ELR (cell line): ENCODE results near the gene DUSP21.
"Not testable (repeated sequence)": the region's sequence is repeated elsewhere in the genome, so short reads cannot be mapped to it uniquely, and the experiment has no call there.

Source experiments
- DNase-seq: peaks from one replicate; pipeline ENCODE4 v3.0.0-alpha.2; 2015; ENCODE audit warnings: low read depth

Gene DUSP21

DNA sequence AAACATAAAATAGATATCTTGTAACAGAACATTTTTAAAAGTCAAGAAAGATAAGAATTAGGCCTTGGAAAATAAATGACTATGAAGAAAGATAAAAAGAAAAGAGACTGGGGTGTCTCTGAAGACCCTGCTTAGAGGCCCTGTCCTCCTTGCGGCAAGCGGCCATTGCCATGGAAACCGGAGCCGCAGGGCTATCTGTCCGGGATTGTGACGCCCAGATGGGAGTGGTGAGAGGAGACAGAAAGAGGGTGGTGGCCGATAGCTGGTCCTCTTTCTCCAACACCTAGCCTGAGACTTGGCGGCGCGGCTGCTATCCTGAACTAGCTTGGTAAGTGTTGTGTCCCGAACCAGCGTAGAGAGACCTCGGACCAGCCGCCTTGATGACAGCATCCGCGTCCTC is at the start of gene DUSP21:
Gene DUSP21 (plus strand): TSS at position 269 of the 400 bp plus-strand sequence. CDS start 112 bp downstream, at position 381.
- DNase-seq, result no peak

DNA sequence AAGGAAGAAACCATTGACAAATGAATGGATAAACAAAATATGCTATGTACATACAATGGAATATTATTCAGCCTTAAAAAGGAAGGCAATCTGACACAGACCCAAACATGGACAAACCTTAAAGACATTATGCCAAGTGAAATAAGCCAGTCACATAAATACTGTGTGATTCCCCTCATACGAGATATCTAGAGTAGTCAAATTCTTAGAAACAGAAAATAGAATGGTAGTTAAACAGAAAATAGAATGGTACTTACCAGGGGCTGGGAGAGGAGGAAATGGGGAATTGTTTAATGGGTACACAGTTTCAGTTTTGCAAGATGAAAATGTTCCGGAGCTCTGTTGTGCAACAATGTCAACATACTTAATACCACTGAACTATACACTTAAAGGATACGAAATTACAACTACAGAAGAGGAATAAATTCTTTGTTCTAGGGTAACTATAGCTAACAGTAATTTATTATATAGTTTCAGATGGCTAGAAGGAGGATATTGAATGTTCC is 47.8 kb upstream of the DUSP21 start:
- no peak for DNase-seq

DNA sequence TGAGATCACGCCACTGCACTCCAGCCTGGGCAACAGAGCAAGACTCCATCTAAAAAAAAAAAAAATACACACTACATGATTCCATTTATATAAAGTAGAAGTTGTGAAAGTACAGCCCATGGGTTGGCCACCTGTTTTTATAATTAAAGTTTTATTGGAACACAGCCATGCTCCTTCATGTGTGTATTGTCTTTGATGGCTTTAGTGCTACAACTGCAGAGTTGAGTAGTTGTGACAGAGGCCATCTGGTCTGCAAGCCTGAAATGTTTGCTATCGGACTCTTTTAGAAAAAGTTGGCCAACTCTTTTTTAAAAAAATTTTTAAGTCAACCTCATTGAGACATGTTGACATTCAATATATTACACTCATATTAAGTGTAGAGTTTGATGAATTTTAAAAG is 41.2 kb upstream of the DUSP21 start:
- DNase-seq, result no peak

DNA sequence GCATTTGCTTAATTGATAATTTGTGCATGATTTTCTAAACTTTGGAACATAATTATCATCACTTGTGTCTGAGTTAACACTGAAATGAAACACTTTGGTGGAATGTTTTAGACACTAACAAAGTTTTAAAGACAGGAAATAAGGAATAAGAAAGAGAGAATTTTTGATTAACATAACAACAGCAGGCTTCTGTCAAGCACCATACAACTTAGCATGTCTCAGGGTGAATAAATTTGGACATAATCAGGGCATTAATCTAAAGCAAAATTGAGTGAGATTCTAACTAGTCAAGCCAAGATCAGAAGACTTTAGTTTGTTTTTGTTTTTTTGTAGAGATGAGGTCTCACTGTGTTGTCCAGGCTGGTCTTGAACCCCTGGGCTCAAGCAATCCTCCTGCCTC is 28.1 kb upstream of the DUSP21 start:
- no peak for DNase-seq

DNA sequence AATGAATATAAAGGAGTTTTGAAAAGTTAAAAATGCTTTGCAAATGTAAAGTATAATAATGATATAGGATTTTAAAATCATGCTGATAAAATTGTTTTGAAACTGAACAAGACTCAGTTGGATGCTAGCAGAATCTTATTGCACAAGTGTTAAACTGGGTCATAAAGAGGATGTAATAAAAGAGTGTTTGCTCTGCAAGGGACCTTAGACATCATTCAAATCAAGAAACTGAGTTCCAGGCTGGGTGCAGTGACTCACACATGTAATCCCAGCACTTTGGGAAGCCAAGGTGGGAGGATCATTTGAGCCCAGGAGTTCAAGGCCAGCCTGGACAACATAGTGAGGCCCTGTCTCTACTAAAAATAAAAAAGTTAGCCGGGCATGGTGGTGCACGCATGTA is 27.5 kb upstream of the DUSP21 start:
- no peak for DNase-seq

DNA sequence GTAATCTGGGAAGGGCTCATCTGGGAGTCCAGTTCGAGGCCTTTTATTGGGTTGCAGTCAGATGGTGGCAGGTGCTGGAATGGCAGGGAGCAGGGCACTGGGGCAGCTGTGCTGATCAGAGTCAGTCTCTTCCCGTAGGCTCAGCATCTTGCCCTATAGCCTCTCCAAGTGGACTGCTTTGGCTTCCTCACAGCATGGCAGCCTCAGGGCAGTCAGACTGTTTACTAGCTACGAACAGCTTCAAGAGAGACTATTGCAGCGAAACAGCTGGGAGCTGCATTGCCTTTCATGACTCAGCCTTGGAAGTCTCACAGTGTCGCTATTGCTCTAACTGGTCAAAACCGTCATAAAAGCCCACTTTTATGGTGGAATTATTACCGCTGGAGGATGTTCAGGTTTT is 26.8 kb upstream of the DUSP21 start:
- no peak for DNase-seq

DNA sequence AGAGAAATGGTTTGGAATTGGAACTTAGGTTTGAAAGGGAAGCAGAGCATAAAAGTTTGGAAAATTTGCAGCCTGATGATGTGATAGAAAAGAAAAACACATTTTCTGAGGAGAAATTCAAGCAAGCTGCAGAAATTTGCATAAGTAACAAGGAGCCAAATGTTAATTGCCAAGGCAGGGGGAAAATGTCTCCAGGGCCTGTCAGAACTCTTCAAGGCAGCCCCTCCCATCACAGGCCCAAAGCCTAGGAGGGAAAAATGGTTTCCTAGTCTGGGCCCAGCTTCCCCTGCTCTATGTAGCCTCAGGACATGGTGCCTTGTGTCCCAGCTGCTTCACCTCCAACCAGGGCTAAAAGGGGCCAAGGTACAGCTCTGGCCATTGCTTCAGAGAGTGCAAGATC is 21.2 kb upstream of the DUSP21 start:
- no peak for DNase-seq

DNA sequence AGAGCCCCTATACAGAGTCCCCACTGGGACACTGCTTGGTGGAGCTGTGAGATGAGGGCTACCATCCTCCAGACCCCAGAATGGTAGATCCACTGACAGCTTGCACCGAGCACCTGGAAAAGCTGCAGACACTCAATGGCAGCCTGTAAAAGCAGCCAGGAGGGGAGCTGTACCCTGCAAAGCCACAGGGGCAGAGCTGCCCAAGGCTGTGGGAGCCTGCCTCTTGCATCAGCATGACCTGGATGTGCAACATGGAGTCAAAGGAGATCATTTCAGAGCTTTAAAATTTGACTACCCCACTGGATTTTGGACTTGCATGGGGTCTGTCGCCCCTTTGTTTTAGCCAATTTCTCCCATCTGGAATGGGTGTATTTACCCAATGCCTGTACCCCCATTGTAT is 20.6 kb upstream of the DUSP21 start:
- DNase-seq, result not testable (repeated sequence)

DNA sequence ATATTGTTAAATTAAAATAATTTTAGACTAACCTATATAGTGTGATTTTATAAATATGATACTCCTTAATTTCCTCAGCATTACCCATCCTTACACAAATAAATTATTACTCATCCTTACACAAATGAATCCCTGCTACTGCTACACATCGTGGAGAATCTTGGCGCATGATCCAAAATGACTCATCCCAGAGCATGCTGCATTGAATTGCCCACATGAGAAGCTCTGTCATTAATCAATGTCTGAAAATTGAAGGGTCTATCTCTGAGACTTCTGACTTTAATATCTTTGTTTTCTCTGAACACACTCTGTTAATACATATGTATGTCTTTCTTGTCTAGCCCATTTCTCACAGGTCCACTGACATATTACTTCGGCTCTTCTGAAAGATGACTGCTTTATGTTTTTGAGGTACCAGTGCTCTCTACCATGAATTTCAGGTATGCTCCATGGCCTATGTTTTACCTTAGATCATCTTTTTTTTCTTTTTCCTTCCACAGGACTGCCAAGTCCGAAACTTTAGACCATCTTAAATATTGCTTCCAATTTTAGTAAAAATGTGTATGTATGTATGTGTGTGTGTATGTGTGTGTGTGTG is 15.7 kb upstream of the DUSP21 start:
- DNase-seq, result peak; percentile 83

DNA sequence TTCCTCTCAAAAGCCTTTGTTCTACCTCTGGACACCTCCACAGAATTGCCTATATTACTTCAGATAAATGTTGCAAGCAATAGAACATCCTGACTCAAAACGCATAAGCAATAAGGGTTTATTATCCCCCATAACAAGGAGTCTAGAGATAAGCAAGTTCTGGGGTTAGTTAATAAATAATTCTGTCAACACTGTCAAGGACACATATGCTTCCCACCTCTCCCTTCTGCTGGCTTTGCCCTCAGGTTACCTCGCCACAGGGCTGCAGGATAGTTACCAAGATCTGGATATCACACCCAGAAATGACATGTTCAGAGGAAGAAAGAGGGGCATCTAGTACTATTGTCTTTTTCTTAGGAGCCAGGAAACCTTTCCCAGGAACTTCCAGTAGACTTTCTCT is 14.0 kb upstream of the DUSP21 start:
- DNase-seq, result no peak

DNA sequence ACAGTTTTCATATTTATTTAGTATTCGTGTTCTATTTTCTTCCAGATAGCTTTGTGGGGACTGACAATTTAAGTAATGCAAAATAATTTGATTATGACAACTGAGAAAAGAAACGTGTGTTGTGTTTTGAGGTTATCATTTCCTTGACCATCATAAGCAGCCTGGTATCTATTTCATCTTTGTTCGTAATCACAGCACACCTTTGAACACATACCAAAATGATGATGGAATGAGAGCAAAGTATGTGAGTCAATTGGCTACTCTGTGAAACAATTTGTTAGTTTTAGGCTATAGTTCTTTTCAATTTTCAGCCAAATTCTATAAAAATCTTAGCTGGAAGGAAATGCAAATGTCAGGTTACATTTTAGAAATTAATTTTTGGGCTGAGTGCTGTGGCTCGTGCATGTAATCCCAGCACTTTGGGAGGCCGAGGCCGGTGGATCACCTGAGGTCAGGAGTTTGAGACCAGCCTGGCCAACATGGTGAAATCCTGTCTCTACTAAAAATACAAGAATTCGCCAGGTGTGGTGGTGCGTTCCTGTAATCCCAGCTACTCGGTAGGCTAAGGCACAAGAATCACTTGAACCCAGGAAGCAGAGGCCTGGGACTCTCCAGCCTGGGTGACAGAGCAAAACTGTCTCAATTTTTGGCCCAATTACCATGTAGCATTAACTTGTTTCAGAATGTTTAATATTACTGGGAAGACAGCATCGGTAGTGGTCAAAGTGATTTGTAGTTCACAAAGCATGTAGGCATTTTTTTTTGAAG is 1.1 kb upstream of the DUSP21 start:
- DNase-seq, result peak; percentile 10

DNA sequence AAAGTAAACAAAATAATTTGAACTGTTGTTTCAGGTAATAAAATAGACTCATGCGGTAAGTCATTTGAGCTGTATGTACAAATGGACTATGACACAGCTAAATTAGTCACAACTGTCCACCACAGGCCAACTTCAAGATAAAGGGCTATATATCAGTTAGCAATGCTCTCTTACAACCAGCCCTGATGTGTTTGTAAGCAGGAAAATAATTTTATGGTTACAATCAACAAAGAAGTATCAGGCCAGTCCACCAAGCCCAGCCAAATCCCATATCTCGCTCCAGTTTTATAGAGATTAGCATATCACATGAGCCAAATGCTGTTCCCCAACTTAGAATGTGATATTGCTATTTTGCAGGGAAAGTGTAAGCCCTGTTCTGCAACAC is 511 bp upstream of the DUSP21 start:
- peak; percentile 43 for DNase-seq

DNA sequence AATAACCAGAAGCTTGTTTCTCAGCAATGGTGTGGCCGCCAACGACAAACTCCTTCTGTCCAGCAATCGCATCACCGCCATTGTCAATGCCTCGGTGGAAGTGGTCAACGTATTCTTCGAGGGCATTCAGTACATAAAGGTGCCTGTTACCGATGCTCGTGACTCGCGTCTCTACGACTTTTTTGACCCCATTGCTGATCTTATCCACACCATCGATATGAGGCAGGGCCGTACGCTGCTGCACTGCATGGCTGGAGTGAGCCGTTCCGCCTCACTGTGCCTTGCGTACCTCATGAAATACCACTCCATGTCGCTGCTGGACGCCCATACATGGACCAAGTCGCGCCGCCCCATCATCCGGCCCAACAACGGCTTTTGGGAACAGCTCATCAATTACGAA is 383 bp downstream of the DUSP21 start:
- no peak for DNase-seq

DNA sequence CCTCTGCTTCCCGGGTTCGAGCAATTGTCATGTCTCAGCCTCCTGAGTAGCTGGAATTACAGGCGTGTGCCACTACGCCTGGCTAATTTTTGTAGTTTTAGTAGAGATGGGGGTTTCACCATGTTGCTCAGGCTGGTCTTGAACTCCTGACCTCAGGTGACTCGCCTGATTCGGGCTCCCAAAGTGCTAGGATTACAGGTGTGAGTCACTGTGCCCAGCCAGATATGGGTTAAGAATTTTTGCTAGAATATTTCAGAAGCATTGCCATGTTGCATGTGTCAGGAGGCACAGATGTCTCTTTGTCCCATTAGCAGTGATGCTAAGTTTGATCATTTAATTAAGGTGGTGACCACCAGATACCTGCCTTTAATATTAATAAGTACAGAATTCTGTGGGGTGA is 7.1 kb downstream of the DUSP21 start:
- DNase-seq, result peak; percentile 36

DNA sequence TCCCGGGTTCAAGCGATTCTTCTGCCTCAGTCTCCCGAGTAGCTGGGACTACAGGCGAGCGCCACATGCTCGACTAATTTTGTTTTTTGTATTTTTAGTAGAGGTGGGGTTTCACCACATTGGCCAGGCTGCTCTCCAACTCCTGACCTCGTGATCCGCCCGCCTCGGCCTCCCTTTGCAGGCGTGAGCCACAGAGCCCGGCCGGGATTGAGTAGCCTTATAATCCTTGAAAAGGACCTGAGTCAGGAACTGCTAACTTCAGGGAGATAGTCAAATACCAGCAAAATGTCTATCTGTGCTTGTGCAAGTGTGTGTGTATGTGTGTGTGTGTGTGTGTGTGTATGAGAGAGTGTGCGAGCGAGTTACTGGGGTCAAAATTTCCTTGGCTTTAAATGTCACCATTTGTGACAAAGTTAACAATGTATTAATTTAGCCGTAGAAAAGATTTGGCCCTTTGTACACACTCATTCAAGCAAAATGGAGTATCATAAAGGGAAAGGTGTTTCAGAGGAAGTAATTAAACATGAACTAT is 27.4 kb downstream of the DUSP21 start:
- no peak for DNase-seq

DNA sequence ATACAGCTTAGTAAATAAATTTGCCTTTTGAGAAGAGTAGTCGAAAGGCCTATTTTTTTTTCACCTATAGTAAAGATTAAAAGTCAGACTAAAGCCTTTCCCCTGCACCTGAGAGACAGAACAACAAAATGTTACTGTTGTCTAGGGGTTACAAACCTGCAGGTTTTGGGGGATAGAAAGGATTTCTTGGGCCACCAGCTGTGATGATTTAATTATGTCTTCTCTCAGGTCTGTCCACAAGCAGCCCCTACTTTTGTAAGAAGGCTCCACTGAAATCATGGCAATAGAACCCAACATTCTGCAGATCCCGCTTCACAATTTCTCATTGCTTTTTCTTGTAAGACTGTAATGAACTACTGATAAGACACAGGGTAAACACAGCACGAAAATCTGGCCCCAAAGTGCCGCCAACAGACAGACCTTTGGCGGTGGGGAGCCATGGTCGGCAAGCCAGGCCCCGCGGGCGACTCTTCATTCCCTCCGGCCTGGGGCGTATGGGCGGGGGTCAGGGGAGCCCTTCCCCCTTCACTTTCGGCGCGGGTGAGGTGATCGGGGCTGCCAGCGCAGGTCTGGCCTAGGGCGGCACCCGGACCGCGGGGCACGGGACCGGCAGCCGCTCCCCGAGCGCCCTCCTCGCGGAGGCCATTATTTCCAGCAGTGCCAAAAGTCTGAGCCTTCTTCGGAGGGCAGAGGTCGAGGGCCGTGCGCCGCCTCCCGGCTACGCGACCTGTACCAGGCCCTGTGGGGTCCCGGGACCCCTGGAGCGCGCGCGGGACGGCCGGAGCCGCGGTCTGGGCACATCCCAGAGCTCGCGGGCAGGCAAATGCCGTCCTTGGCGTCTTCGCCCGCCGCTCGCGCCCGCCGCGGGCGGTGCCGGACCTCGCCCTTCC is 28.4 kb downstream of the DUSP21 start:
- DNase-seq, result peak; percentile 40

DNA sequence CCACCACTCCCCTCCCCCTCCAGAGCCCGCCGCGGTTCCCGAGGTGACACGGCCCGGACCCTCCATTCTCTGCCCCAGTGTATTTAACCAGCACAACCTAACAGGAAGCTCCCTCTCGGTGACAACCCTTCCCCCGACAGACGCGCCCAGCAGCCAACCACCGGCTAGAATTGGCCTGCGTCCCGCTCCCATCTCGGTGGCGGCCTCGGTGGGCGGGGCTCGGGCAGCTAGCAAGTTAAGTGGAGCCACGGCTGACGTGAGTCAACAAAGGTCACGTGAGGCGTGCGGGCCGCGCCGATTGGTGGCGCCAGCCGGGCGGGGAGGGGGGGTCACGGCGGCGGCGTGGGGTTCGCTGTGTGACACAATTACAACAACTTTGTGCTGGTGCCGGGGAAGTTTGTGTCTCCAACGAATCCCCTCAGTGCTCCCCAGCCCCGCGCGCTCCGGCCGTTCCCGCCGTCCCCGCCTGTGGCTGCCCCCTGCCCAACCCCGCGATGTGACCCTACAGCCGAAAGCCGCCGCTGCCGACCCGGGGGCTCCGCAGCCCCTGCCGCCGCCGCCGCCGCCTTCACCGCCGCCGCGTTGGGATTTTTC is 29.1 kb downstream of the DUSP21 start, which contains the start of gene KDM6A:
Gene KDM6A (plus strand): TSS at position 368 of the 594 bp plus-strand sequence. CDS start 364 bp downstream, outside the sequence.
- DNase-seq, result peak; percentile 90

DNA sequence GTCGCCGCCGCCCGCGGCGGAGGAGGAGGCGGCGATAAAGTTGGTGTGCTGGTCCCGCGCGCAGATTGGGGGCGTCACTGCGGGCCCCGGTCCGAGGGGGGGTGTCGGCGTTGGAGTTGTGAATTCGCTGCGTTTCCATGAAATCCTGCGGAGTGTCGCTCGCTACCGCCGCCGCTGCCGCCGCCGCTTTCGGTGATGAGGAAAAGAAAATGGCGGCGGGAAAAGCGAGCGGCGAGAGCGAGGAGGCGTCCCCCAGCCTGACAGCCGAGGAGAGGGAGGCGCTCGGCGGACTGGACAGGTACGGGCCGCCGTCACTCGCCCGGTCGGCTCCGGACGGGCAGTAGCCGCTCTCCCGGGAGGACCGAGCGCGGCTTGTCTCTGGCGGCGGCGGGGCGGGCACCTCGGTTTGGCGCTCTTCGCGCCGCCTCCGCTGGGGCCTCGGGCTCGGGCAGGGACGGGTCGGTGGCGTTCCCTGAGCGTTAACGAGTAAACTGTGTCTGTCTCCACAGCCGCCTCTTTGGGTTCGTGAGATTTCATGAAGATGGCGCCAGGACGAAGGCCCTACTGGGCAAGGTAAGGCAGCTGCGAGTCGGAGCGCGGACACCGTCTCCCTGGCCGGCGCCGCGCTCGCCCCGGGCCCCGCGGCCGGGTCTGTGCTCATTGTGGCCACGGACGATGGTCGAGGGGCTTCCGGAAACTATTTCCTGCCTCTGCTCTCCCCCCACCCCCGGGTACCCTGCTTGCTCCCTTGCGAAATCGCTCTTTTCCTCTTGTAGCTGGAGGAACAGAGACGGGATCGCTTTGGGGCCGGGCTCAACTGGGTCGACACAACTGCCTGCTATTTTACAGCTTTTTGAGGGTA is 29.8 kb downstream of the DUSP21 start:
- peak; percentile 47 for DNase-seq

DNA sequence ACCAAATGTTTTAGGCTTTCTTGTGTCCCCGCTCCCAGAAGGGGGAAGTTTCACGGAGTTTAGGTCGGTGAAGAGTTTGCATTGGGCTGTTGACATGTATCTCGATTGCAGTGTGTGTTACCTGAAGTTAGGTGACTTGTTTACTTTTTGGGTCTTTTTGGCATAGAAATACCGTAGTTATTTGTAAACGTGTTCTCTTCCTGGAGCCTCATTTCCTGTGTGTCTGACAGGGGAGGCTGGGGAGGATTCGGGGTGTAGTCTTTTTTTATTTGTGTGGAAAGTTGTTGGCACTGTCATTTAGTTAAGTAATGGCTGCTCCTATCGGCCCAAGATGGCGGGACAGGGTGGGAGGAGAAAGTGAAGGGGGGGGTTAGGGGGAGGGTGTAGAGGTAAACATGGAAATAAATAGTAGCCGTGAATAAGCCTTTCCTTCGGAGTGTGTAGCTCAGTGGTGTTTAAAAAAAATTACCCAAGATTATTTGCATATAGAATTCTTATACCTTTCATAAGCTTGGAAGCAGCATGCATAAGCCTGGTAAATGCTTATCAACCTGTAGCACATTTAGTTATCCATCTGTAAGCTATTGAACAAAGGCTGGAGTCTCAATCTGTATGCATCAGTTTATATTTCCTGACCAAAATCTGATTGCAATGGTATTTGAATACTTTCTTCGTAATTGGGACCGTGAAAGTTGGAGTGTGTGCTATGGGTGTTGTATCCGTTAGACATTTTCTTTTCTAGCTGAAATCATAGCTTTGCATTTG is 30.8 kb downstream of the DUSP21 start:
- DNase-seq, result peak; percentile 61

DNA sequence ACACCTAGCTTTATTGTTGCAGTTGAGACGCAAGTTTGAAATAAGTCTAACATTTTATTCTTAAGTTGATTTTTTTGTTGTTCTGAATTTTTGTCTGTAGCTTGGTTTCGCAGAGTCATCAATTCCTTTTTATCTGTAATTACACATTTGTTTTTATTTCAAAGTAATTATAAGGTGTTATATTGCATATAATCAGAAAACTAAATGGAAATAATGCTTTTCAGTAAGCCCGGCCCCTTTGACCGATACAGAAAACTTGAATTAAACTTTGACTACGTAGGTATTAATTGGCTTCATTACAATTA is 31.3 kb downstream of the DUSP21 start:
- DNase-seq, result no peak
